ENCODE measurements around the gene CA11.
"Not testable (repeated sequence)": the region's sequence is repeated elsewhere in the genome, so short reads cannot be mapped to it uniquely, and the experiment has no call there.

Gene CA11

DNA sequence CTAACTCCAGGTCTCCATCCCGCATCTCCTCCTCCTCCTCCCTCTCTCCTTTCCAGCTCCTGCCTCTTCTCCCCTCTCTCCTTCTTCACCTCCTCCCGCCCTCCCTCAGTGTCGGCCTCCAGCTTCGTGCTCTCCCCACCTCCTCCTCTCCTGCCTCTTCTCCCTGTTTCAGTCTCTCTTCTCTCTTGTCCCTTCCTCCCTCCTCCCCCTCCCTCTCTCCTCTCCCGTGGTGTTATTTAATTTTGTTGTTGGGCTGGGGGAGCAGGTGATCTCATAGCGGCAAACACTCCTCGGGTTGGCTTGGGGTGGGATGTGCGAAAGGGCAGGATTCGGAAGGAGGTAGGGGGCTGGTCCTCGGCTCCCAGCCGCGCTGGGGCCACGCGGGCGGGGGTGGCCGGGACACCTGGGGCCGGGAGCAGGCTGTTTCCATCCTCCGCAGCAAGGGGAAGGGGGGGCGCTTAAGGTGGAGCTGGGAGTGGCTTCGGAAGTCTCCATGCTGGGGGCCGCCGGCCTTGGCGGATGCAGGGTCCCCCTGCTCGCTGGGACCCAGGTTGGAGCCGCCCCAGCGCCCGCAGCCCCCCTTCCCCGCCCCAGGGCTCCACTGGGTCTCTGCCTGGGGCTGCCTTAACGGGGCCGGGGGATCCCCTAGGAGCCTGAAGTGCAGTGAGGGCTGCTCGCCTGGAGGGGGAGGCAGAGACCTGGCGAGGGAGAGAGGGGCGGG, at the start of gene CA11:
Gene CA11 (minus strand): TSS at position 187 of the 721 bp plus-strand sequence. CDS start 555 bp downstream, outside the sequence.
- TF ChIP-seq, protein P1, sequence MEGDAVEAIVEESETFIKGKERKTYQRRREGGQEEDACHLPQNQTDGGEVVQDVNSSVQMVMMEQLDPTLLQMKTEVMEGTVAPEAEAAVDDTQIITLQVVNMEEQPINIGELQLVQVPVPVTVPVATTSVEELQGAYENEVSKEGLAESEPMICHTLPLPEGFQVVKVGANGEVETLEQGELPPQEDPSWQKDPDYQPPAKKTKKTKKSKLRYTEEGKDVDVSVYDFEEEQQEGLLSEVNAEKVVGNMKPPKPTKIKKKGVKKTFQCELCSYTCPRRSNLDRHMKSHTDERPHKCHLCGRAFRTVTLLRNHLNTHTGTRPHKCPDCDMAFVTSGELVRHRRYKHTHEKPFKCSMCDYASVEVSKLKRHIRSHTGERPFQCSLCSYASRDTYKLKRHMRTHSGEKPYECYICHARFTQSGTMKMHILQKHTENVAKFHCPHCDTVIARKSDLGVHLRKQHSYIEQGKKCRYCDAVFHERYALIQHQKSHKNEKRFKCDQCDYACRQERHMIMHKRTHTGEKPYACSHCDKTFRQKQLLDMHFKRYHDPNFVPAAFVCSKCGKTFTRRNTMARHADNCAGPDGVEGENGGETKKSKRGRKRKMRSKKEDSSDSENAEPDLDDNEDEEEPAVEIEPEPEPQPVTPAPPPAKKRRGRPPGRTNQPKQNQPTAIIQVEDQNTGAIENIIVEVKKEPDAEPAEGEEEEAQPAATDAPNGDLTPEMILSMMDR (IDR thresholded peaks at IDR 0.05; ENCODE audit: low read depth, low read length): peak; percentile 91
- H3K4me3 ChIP-seq (replicated peaks in 1 of 2; ENCODE audit: low read depth in 2 of 2, low read length in 2 of 2): peak within 1 kb of the TSS; percentile 48 to 50
- peak; percentile 77 to 89 for DNase-seq (ENCODE audit: low read depth in 2 of 2)

- not testable (repeated sequence) for H3K4me3 ChIP-seq (replicated peaks in 1 of 2; ENCODE audit: low read depth in 2 of 2, low read length in 2 of 2); DNase-seq (ENCODE audit: low read depth in 2 of 2)
Observed at GRCh38 chr19:48693629-48694028, 47.6 kb upstream of the CA11 start.

DNA sequence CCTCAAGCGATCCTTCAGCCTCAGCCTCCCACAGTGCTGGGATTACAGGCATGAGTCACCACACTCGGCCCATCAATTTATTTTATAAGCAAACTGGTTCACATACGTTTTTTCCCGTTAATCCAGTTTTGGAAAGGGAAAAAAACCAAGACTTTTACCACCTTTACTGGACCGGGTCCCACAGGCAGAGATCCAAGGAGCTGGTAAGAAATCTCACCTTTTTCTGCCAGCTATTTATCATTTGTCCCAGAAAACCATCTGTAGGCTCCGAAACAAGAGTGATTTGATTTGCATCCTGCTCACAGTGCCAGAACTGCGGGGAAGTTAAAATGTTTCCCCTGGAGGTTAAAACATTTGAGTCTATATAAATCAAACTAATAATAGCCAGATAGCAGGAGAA, 43.5 kb upstream of the CA11 start:
- TF ChIP-seq, protein P1 (IDR thresholded peaks at IDR 0.05; ENCODE audit: low read depth, low read length): no peak
- DNase-seq (ENCODE audit: low read depth in 2 of 2): no peak

GRCh38 chr19:48687776-48688175, 41.8 kb upstream of the CA11 start:
- DNase-seq (ENCODE audit: low read depth in 2 of 2): no peak
- no peak overlapping the region for H3K4me3 ChIP-seq (replicated peaks in 1 of 2; ENCODE audit: low read depth in 2 of 2, low read length in 2 of 2)
- TF ChIP-seq, protein P1 (IDR thresholded peaks at IDR 0.05; ENCODE audit: low read depth, low read length): no peak

More for the DNA sequence above, 43.5 kb upstream of the CA11 start:
- H3K4me3 ChIP-seq (replicated peaks in 1 of 2; ENCODE audit: low read depth in 2 of 2, low read length in 2 of 2): no peak overlapping the region

DNA sequence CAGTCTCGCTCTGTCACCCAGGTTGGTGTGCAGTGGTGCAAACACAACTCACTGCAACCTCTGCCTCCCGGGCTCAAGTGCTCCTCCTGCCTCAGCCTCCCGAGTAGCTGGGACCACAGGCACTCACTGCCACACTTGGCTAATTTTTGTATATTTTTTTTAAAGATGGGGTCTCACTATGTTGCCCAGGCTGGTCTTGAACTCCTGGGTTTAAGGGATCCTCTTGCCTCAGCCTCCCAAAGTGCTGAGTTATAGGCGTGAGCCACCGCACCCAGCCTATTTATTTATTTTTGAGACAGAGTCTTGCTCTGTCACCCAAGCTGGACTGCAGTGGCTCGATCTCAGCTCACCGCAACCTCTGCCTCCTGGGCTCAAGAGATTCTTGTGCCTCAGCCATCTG, 40.6 kb upstream of the CA11 start:
- H3K4me3 ChIP-seq (replicated peaks in 1 of 2; ENCODE audit: low read depth in 2 of 2, low read length in 2 of 2); DNase-seq (ENCODE audit: low read depth in 2 of 2): not testable (repeated sequence)

GRCh38 chr19:48686088-48686487, 40.1 kb upstream of the CA11 start:
- TF ChIP-seq, protein P1 (IDR thresholded peaks at IDR 0.05; ENCODE audit: low read depth, low read length): no peak
- no peak overlapping the region for H3K4me3 ChIP-seq (replicated peaks in 1 of 2; ENCODE audit: low read depth in 2 of 2, low read length in 2 of 2)
- no peak for DNase-seq (ENCODE audit: low read depth in 2 of 2)

DNA sequence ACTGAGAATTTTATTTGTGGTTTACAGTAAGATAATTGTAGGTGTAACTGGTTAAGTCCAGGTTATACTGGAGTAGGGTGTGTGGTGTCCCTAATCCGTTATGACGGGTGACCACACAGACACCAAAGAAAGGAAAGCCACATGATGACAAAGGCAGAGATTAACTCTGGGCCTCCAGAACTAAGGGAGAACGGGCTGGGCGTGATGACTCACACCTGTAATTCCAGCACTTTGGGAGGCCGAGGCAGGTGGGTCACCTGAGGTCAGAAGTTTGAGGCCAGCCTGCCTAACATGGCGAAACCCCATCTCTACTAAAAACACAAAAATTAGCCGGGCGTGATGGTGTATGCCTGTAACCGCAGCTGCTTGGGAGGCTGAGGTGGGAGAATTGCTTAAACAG, 39.6 kb upstream of the CA11 start:
- DNase-seq (ENCODE audit: low read depth in 2 of 2): no peak
- H3K4me3 ChIP-seq (replicated peaks in 1 of 2; ENCODE audit: low read depth in 2 of 2, low read length in 2 of 2): no peak overlapping the region
- TF ChIP-seq, protein P1 (IDR thresholded peaks at IDR 0.05; ENCODE audit: low read depth, low read length): no peak

GRCh38 chr19:48683349-48683748, 37.4 kb upstream of the CA11 start:
- peak; percentile 62 to 68 for DNase-seq (ENCODE audit: low read depth in 2 of 2)

More at GRCh38 chr19:48683349-48683748, 37.4 kb upstream of the CA11 start:
- TF ChIP-seq, protein P1 (IDR thresholded peaks at IDR 0.05; ENCODE audit: low read depth, low read length): no peak
- peak overlapping the region in 1 of 2 donors; percentile 14 for H3K4me3 ChIP-seq (replicated peaks in 1 of 2; ENCODE audit: low read depth in 2 of 2, low read length in 2 of 2)
